Erythroblast (primary cell): ENCODE results near the gene CFAP61.
"Not testable (repeated sequence)": the region's sequence is repeated elsewhere in the genome, so short reads cannot be mapped to it uniquely, and the experiment has no call there.

ENCODE experiments used
- DNase-seq, 2 experiments: peaks; one replicate each; lab custom pipeline; 2025; lab: John Stamatoyannopoulos, UW
- GATA1 ChIP-seq: IDR thresholded peaks from 2 replicates; pipeline ENCODE4 v1.6.1; 2011; ENCODE audit warnings: low read depth, mild to moderate bottlenecking, control low read depth, low read length, moderate library complexity
- POLR2A ChIP-seq: IDR thresholded peaks from 2 replicates; pipeline ENCODE4 v1.6.1; 2011; ENCODE audit warnings: mild to moderate bottlenecking, low read length

CFAP61 gene

GRCh38 chr20:20085812-20086211 is 33.5 kb downstream of the CFAP61 start:
- no peak for TF ChIP-seq GATA1
- no peak for TF ChIP-seq POLR2A
- DNase-seq = no peak

- DNase-seq = no peak
- TF ChIP-seq GATA1 (no peak), POLR2A (no peak)
Observed at GRCh38 chr20:20089018-20089417, 36.7 kb downstream of the CFAP61 start.

GRCh38 chr20:20089939-20090338 is 37.6 kb downstream of the CFAP61 start:
- TF ChIP-seq POLR2A (no peak), GATA1 (no peak)
- DNase-seq = no peak

GRCh38 chr20:20092827-20093226 is 40.5 kb downstream of the CFAP61 start:
- TF ChIP-seq POLR2A = no peak
- TF ChIP-seq GATA1 = no peak
- DNase-seq = no peak

GRCh38 chr20:20094410-20094809 is 42.1 kb downstream of the CFAP61 start:
- TF ChIP-seq POLR2A = no peak
- no peak for TF ChIP-seq GATA1
- DNase-seq = no peak

- DNase-seq = no peak
Observed at GRCh38 chr20:20095114-20095872, 43.0 kb downstream of the CFAP61 start.

GRCh38 chr20:20096421-20096820 is 44.1 kb downstream of the CFAP61 start:
- no peak for TF ChIP-seq GATA1
- TF ChIP-seq POLR2A = no peak
- DNase-seq = no peak

More at GRCh38 chr20:20095114-20095872, 43.0 kb downstream of the CFAP61 start:
- TF ChIP-seq POLR2A (no peak), GATA1 (no peak)

GRCh38 chr20:20100881-20101280 is 48.5 kb downstream of the CFAP61 start:
- DNase-seq = no peak
- TF ChIP-seq POLR2A (no peak), GATA1 (no peak)

- DNase-seq = no peak
- TF ChIP-seq POLR2A (no peak), GATA1 (no peak)
Observed at GRCh38 chr20:20102163-20102562, 49.8 kb downstream of the CFAP61 start.

- TF ChIP-seq POLR2A (no peak), GATA1 (no peak)
- no peak for DNase-seq
Observed at GRCh38 chr20:20102716-20103258, 50.5 kb downstream of the CFAP61 start.

GRCh38 chr20:20103486-20103885 is 51.2 kb downstream of the CFAP61 start:
- TF ChIP-seq POLR2A (no peak), GATA1 (no peak)
- DNase-seq = no peak

GRCh38 chr20:20123187-20123586 is 70.9 kb downstream of the CFAP61 start:
- DNase-seq = not testable (repeated sequence)

- peak in 1 of 2 experiments; percentile 0 for DNase-seq
- TF ChIP-seq POLR2A (no peak), GATA1 (no peak)
Observed at GRCh38 chr20:20130399-20130798, 78.1 kb downstream of the CFAP61 start.

- no peak for DNase-seq
Observed at GRCh38 chr20:20134941-20135575, 82.7 kb downstream of the CFAP61 start.

More at GRCh38 chr20:20134941-20135575, 82.7 kb downstream of the CFAP61 start:
- TF ChIP-seq POLR2A (no peak), GATA1 (no peak)
